ENCODE results near the gene GOLGA8M.
"Not testable (repeated sequence)": the region's sequence is repeated elsewhere in the genome, so short reads cannot be mapped to it uniquely, and the experiment has no call there.

DNA sequence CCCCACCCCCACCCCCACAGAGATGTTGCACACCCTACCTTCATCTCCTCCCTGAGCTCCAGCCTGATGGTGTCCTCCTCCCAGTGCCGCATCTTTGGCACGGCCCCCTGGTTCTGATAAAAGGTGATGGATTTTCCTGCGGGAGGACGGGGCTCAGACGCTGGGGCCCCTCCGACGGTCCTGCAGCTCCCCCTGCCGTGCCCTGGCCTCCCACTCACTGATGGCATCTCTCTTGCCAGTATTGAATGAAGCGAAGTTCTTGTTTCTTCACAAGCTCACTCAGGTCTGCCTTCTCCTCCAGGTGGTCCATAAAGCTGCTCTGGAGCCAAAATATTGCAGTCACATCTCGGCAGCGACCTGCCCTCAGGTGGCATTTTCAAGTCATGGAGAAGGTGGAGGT is 9.8 kb downstream of the GOLGA8M start:
- not testable (repeated sequence) for TF ChIP-seq CTCF, EZH2phosphoT487 (IDR thresholded peaks at IDR 0.05; ENCODE audit: low read length)
